GM10266 (cell line): ENCODE measurements around the gene APPL1.

ENCODE experiments used
- DNase-seq: peaks from one replicate; pipeline ENCODE4 v3.0.0; 2012; ENCODE audit errors: extremely low spot score
- TF ChIP-seq, protein P1 (sequence below): IDR thresholded peaks from 2 replicates; pipeline ENCODE4 v1.5.1; 2012; ENCODE audit warnings: mild to moderate bottlenecking, low read depth; ENCODE audit not compliant: control insufficient read depth, insufficient read depth; ENCODE audit errors: missing control alignments

APPL1 gene

DNA sequence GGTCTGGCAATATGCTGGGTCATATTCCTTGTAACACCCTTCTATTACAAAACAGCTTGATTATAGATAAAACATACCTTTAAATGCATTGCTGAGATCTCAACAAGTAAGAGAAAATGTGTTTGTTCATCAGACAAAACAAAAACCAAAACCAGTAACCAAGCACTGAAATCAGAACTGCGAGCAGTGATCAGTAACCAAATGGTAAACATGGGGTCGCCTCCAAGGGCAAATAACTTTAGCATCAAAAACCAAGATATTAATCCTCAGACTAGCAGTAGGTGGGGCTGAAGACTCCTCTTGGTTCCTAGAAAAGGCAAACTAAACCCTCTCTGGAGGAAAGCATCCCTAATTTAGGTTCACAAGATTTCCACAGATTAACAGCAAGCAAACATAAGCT, 21.1 kb upstream of the APPL1 start:
- no peak for DNase-seq
- TF ChIP-seq, protein P1, sequence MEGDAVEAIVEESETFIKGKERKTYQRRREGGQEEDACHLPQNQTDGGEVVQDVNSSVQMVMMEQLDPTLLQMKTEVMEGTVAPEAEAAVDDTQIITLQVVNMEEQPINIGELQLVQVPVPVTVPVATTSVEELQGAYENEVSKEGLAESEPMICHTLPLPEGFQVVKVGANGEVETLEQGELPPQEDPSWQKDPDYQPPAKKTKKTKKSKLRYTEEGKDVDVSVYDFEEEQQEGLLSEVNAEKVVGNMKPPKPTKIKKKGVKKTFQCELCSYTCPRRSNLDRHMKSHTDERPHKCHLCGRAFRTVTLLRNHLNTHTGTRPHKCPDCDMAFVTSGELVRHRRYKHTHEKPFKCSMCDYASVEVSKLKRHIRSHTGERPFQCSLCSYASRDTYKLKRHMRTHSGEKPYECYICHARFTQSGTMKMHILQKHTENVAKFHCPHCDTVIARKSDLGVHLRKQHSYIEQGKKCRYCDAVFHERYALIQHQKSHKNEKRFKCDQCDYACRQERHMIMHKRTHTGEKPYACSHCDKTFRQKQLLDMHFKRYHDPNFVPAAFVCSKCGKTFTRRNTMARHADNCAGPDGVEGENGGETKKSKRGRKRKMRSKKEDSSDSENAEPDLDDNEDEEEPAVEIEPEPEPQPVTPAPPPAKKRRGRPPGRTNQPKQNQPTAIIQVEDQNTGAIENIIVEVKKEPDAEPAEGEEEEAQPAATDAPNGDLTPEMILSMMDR = no peak

DNA sequence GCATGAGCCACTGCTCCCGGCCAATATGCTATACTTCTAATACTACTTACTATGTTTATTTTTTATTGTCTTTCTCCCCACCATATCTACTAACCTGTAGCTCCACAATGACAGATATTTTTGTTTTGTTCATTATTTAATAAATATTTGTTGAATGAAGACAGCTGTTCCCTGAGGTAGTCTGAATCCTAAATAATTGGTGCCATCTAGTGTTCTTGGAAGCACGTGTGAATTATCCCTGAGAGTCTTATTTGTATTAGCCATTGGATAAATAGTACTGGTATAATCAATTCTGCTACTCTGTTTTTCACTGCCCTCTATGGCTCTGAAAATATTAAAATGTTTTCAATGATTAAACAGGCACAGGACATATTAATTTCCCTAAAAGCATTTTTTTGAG, 5.6 kb upstream of the APPL1 start:
- TF ChIP-seq, protein P1 = peak; percentile 27
- DNase-seq = no peak

DNA sequence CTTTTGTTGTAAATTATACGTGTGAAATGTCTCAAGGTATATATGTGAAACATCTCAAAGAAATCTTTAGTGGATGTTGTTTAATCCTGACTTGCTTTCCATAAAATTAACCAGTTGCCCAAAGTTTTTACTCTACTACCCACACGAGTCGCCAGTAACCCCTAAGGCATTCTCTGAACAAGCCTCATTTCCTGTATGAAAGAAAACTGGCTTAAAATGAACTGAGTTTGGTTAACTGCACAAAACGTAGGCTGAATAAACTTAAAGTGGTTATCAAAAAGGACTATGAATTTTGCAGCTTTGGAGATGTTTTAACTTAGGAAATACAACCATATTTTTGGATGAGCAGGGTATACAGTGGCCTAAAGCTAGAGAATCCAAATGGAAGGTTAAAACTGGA, 2.7 kb upstream of the APPL1 start:
- TF ChIP-seq, protein P1 = no peak
- DNase-seq = no peak

DNA sequence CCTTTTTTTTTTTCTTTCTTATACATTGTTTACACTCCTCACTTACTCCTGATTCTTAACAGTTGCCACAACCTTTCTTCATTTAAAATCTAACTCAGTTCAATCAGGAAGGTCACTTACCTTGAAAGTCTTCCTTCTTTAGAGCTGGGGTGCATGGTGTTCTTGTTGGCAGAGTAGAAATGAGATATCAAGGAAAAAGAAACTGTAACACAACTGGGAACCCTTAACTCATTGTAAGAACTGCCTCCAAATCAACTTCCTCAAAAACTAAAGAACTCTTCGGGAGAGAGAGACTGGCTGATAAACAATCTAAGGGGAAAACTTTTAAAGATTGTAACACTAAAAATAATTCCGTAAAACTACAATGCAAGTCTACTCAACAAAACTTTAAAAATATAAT, 1.4 kb upstream of the APPL1 start:
- TF ChIP-seq, protein P1 = no peak
- no peak for DNase-seq

DNA sequence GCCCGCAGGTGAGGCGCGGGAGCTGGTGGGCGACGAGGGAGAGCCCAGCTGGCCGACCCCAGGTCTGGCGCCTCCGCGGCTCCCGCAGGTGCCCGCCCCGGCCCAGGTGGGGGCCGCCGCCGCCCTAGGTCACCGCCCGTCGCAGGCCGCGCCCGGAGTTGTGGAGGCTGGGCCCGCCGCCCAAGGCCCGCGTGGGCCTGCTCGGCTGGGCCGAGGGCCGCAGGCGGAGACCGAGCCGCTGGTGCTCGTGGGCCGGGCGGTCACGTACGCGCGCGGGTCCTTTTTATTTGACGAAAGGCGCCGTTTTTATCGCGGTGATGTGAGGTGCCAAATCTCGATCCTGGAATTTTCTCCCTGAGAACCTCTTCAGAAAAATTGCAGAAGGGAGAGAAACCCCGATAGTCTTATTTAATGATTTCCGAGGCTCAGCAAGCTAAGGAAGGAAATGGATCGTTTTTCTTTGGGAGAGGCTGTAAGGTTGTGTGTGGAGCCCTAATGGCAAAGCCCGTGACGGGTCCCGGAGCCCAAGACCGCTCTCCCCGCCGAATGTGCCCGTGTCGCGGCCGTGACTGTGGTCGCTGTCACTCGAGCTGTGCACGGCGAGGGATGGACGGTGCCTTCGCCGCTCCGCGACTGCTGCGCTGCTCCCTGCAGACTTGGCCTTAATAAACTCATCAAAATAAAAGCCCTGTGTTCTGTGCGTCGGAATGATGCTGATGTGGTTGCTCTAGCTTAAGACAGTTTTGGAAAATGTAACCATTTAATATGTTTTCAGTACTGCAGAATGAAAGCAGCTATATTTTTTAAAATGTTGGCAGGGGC, 612 bp downstream of the APPL1 start:
- DNase-seq = peak; percentile 45
- TF ChIP-seq, protein P1 = no peak

DNA sequence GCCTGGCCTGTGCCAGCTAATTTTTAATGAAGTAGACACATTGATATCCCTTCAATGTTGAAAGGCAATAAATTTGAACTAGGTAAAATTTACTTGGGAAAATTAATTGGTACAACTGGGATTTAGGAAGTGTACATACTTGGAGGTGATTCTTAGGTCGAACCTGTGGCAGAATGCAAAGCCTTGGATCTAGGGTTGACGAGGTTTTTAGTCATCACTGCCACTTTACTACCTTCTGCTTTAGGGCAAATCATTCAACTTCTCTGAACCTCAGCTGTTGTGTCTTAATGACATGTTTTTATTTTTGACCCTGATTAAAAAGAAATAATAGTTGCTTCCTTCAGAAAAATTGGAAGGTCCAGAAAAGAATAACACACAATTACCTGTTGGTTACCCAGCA, 2.5 kb downstream of the APPL1 start:
- no peak for DNase-seq

DNA sequence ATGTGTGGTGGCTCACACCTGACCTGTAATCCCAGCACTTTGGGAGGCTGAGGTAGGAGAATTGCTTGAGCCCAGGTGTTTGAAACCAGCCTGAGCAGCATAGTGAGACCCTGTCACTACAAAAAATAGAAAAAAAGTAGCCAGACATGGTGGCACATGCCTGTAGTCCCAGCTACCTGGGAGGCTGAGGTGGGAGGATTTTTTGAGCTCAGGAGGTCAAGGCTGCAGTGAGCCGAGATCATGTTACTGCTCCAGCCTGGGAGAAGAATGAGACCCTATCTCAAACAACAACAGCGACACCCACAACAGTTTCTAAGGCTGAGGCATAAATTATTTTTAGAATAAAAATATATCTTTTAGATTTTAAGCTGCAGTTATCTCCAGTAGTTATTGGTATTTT, 6.3 kb downstream of the APPL1 start:
- DNase-seq = no peak
- TF ChIP-seq, protein P1 = no peak

More for the DNA sequence above, 2.5 kb downstream of the APPL1 start:
- TF ChIP-seq, protein P1 = no peak
